Right atrium auricular region (tissue), 2 donors: Measurements from ENCODE around the gene SLC25A45. TPM values are rescaled to one million over a fixed set of nuclear protein-coding genes. Genes with fewer than 3 reads are reported as not detected.
A peak's percentile ranks its signal among the peaks of the same experiment; 100 is the strongest.

Experiments
- DNase-seq: peaks from one replicate; pipeline ENCODE4 v3.0.0-alpha.2; 2019; ENCODE audit warnings: low spot score
- H3K27ac ChIP-seq, 2 donors: fragments of 200-600 bp; sonication (generic); 1 replicate in 1 of 2; 2 replicates in 1 of 2; pipeline ENCODE4 v1.5.1; 2016 to 2019
- H3K27me3 ChIP-seq, 2 donors: fragments of 200-600 bp; sonication (generic); one replicate each; pipeline versions ENCODE4 v1.5.1 to v1.6.0; 2017 to 2019
- H3K36me3 ChIP-seq: fragments of 200-600 bp; sonication (generic); one replicate; pipeline ENCODE4 v1.5.1; 2016
- H3K4me1 ChIP-seq, 2 donors: fragments of 200-600 bp; sonication (generic); one replicate each; pipeline versions ENCODE4 v1.5.1 to v1.6.0; 2017 to 2019
- H3K4me3 ChIP-seq, 2 donors: fragments of 200-600 bp; sonication (generic); 1 replicate in 1 of 2; 2 replicates in 1 of 2; pipeline ENCODE4 v1.5.1; 2017 to 2019; ENCODE audit warnings: mild to moderate bottlenecking in 1 of 2, moderate library complexity in 1 of 2
- H3K9me3 ChIP-seq, 2 donors: fragments of 200-600 bp; sonication (generic); one replicate each; pipeline ENCODE4 v1.5.1; 2019
- CTCF ChIP-seq, 2 donors: fragments of 200-600 bp; sonication (generic); IDR thresholded peaks; one replicate each; pipeline ENCODE4 v1.5.1; 2019; ENCODE audit warnings: antibody characterized with exemption in 2 of 2
- total RNA-seq, 2 donors: library from RNA; depleted of rRNA; stranded (reverse); fragments of >200 nt; gene quantifications; one replicate each; pipeline ENCODE4 v1.1.0, GENCODE V29; 2016

Gene SLC25A45
- total RNA-seq, 2 donors from 2014 or later = 2.6 to 3.3 TPM

GRCh38 chr11:65429068-65429681, 46.7 kb upstream of the SLC25A45 start:
- Histone ChIP-seq H3K27ac (peak overlapping the region; percentile 99), H3K27me3 (no peaks in the 10 kb centered on the region), H3K4me3 (peak overlapping the region; percentile 79 to 95), H3K4me1 (peaks cover 0 to 71% of the 10 kb centered on the region in 2 donors), H3K36me3 (peaks cover 78% of the 10 kb centered on the region), H3K9me3 (no peaks in the 10 kb centered on the region)
- TF ChIP-seq CTCF (IDR thresholded peaks at IDR 0.05) = no peak
- peak; percentile 61 for DNase-seq

GRCh38 chr11:65428578-65429067, 46.2 kb upstream of the SLC25A45 start:
- TF ChIP-seq CTCF (IDR thresholded peaks at IDR 0.05) = no peak
- H3K36me3 ChIP-seq = peaks cover 78% of the 10 kb centered on the region
- DNase-seq = peak; percentile 58
- H3K27me3 ChIP-seq = no peaks in the 10 kb centered on the region
- peak overlapping the region; percentile 79 to 95 for H3K4me3 ChIP-seq
- peaks cover 0 to 66% of the 10 kb centered on the region in 2 donors for H3K4me1 ChIP-seq
- H3K27ac ChIP-seq = peak overlapping the region; percentile 99
- H3K9me3 ChIP-seq = no peaks in the 10 kb centered on the region

- DNase-seq = peak; percentile 64
- Histone ChIP-seq H3K36me3 (peaks cover 78% of the 10 kb centered on the region), H3K4me1 (peaks cover 0 to 60% of the 10 kb centered on the region in 2 donors), H3K27me3 (no peaks in the 10 kb centered on the region), H3K4me3 (peak overlapping the region; percentile 79 to 95), H3K27ac (peak overlapping the region; percentile 99), H3K9me3 (no peaks in the 10 kb centered on the region)
- TF ChIP-seq CTCF (IDR thresholded peaks at IDR 0.05) = no peak
These were observed 45.5 kb upstream of the SLC25A45 start for GRCh38 chr11:65427691-65428577.

- Histone ChIP-seq H3K36me3 (peaks cover 72% of the 10 kb centered on the region), H3K27me3 (no peaks in the 10 kb centered on the region), H3K9me3 (no peaks in the 10 kb centered on the region), H3K4me3 (peak overlapping the region; percentile 79 to 95), H3K27ac (peak overlapping the region; percentile 99), H3K4me1 (peaks cover 0 to 52% of the 10 kb centered on the region in 2 donors)
- no peak for TF ChIP-seq CTCF (IDR thresholded peaks at IDR 0.05)
- peak; percentile 65 for DNase-seq
These were observed 44.6 kb upstream of the SLC25A45 start for GRCh38 chr11:65426839-65427690.
